Fibroblast of upper back skin (primary cell): ENCODE measurements around the gene HMMR.

Experiments used
- DNase-seq: peaks from one replicate; pipeline ENCODE4 v3.0.0-alpha.2; 2013

HMMR gene

GRCh38 chr5:163458778-163459385 is 1.6 kb upstream of the HMMR start:
- no peak for DNase-seq

GRCh38 chr5:163459462-163459818 is 992 bp upstream of the HMMR start:
- no peak for DNase-seq

- DNase-seq = peak; percentile 99
Observed at GRCh38 chr5:163459819-163460561, 442 bp upstream of the HMMR start, which contains the start of gene NUDCD2. Gene NUDCD2 (minus strand): TSS chr5:163460102. CDS start chr5:163460050, 52 bp downstream.

GRCh38 chr5:163463063-163463435 is 2.6 kb downstream of the HMMR start:
- no peak for DNase-seq

GRCh38 chr5:163467682-163468081 is 7.2 kb downstream of the HMMR start:
- DNase-seq = no peak

GRCh38 chr5:163473635-163474243 is 13.3 kb downstream of the HMMR start:
- DNase-seq = peak; percentile 9

- no peak for DNase-seq
Observed at GRCh38 chr5:163475411-163475810, 15.0 kb downstream of the HMMR start.

GRCh38 chr5:163478126-163478981 is 17.9 kb downstream of the HMMR start:
- no peak for DNase-seq

- DNase-seq = no peak
Observed at GRCh38 chr5:163478982-163479271, 18.5 kb downstream of the HMMR start.

GRCh38 chr5:163489055-163489744 is 28.8 kb downstream of the HMMR start:
- DNase-seq = peak; percentile 23

GRCh38 chr5:163489745-163490075 is 29.3 kb downstream of the HMMR start:
- DNase-seq = no peak

GRCh38 chr5:163496286-163496685 is 35.9 kb downstream of the HMMR start:
- DNase-seq = peak; percentile 39

- no peak for DNase-seq
Observed at GRCh38 chr5:163497315-163497714, 36.9 kb downstream of the HMMR start.

GRCh38 chr5:163498886-163499285 is 38.5 kb downstream of the HMMR start:
- peak; percentile 62 for DNase-seq

- no peak for DNase-seq
Observed at GRCh38 chr5:163502521-163502920, 42.1 kb downstream of the HMMR start.

GRCh38 chr5:163503106-163504078 is 43.0 kb downstream of the HMMR start:
- DNase-seq = peak; percentile 82

GRCh38 chr5:163504079-163504931 is 43.9 kb downstream of the HMMR start:
- DNase-seq = peak; percentile 56

- no peak for DNase-seq
Observed at GRCh38 chr5:163505049-163505367, 44.6 kb downstream of the HMMR start.

- peak; percentile 94 for DNase-seq
Observed at GRCh38 chr5:163505368-163506094, 45.1 kb downstream of the HMMR start, which contains the start of gene MAT2B. Gene MAT2B (plus strand): TSS chr5:163505619. CDS start chr5:163505687, 68 bp downstream.

- DNase-seq = no peak
Observed at GRCh38 chr5:163506095-163506457, 45.6 kb downstream of the HMMR start.
